Neural progenitor cell (in vitro differentiated cells): ENCODE data around the gene GART. TPM values are rescaled to one million over a fixed set of nuclear protein-coding genes. Genes with fewer than 3 reads are reported as not detected.
A peak's percentile ranks its signal among the peaks of the same experiment; 100 is the strongest.

Experiments
- DNase-seq: peaks from one replicate; pipeline ENCODE4 v3.0.0-alpha.2; 2016; ENCODE audit warnings: low spot score
- H2AFZ ChIP-seq: fragments of 200-600 bp; sonication (generic); replicated peaks from 2 replicates; pipeline ENCODE4 v1.6.1; 2016; ENCODE audit warnings: antibody characterized with exemption
- H3F3A ChIP-seq: fragments of 200-600 bp; sonication (generic); 2 replicates; pipeline ENCODE4 v1.6.1; 2016; ENCODE audit warnings: antibody characterized with exemption, low read depth
- H3K27ac ChIP-seq: fragments of 200-600 bp; sonication (generic); 2 replicates; pipeline ENCODE4 v1.5.1; 2016; ENCODE audit warnings: mild to moderate bottlenecking
- H3K27me3 ChIP-seq: fragments of 200-600 bp; sonication (generic); 2 replicates; pipeline ENCODE4 v1.6.1; 2016; ENCODE audit warnings: mild to moderate bottlenecking, moderate library complexity
- H3K36me3 ChIP-seq: fragments of 200-600 bp; sonication (generic); 2 replicates; pipeline ENCODE4 v1.5.1; 2016
- H3K4me1 ChIP-seq: fragments of 200-600 bp; sonication (generic); 2 replicates; pipeline ENCODE4 v1.6.1; 2016; ENCODE audit warnings: mixed run types
- H3K4me2 ChIP-seq: fragments of 200-600 bp; sonication (generic); 2 replicates; pipeline ENCODE4 v1.6.1; 2016
- H3K4me3 ChIP-seq: fragments of 200-600 bp; sonication (generic); 2 replicates; pipeline ENCODE4 v1.5.1; 2016
- H3K79me2 ChIP-seq: fragments of 200-600 bp; sonication (generic); 2 replicates; pipeline ENCODE4 v1.6.1; 2016; ENCODE audit warnings: low read depth
- H3K9ac ChIP-seq: fragments of 200-600 bp; sonication (generic); 2 replicates; pipeline ENCODE4 v1.6.1; 2016
- H3K9me3 ChIP-seq: fragments of 200-600 bp; sonication (generic); 2 replicates; pipeline ENCODE4 v1.5.1; 2016; ENCODE audit warnings: low read depth
- H4K20me1 ChIP-seq: fragments of 200-600 bp; sonication (generic); 2 replicates; pipeline ENCODE4 v1.6.1; 2016; ENCODE audit warnings: low read depth
- H3K27ac Mint-ChIP-seq: 3 replicates; pipeline ENCODE4 v1.8.0; 2021; ENCODE audit warnings: mixed read lengths
- H3K27me3 Mint-ChIP-seq: 2 replicates; pipeline ENCODE4 v1.8.0; 2022; ENCODE audit warnings: low read depth, mild to moderate bottlenecking, inconsistent platforms, moderate library complexity, mixed read lengths; ENCODE audit not compliant: insufficient read depth
- H3K36me3 Mint-ChIP-seq: 3 replicates; pipeline ENCODE4 v1.8.0; 2021; ENCODE audit warnings: mixed read lengths
- H3K4me1 Mint-ChIP-seq: 3 replicates; pipeline ENCODE4 v1.8.0; 2021; ENCODE audit warnings: mixed read lengths
- H3K4me3 Mint-ChIP-seq: 3 replicates; pipeline ENCODE4 v1.8.0; 2021; ENCODE audit warnings: mild to moderate bottlenecking, moderate library complexity, mixed read lengths
- H3K9me3 Mint-ChIP-seq: 3 replicates; pipeline ENCODE4 v1.8.0; 2020; ENCODE audit warnings: mixed read lengths
- CTCF ChIP-seq: fragments of 200-600 bp; sonication (generic); IDR thresholded peaks from 2 replicates; pipeline ENCODE4 v1.5.1; 2017; ENCODE audit warnings: antibody characterized with exemption, mild to moderate bottlenecking
- EZH2 ChIP-seq: fragments of 200-600 bp; sonication (generic); IDR thresholded peaks from 2 replicates; pipeline ENCODE4 v1.6.1; 2017; ENCODE audit warnings: antibody characterized with exemption, mild to moderate bottlenecking, moderate library complexity
- EZH2phosphoT487 ChIP-seq: fragments of 200-600 bp; sonication (generic); IDR thresholded peaks from 2 replicates; pipeline ENCODE4 v1.6.1; 2017; ENCODE audit warnings: antibody characterized with exemption
- total RNA-seq: library from RNA; depleted of rRNA; stranded (reverse); fragments of >200 nt; gene quantifications from 2 replicates; pipeline ENCODE4 v1.2.3, GENCODE V29; 2015; ENCODE audit warnings: low replicate concordance

The GART gene
- total RNA-seq = 108 and 129 TPM in 2 replicates

GRCh38 chr21:33541756-33542639, at the start of gene GART:
Gene GART (minus strand): TSS chr21:33542117. CDS start chr21:33539315, 2,802 bp downstream.
- Histone ChIP-seq H3F3A (peaks cover 40% of the 10 kb centered on the region), H3K4me1 (peaks cover 26% of the 10 kb centered on the region), H3K36me3 (peaks cover 4% of the 10 kb centered on the region), H3K9ac (peak within 1 kb of the TSS; percentile 95), H2AFZ (peak within 1 kb of the TSS; percentile 87), H3K27ac (peak within 1 kb of the TSS; percentile 99), H3K4me3 (peak within 1 kb of the TSS; percentile 96), H3K27me3 (no peaks in the 10 kb centered on the region), H3K9me3 (no peaks in the 10 kb centered on the region), H3K4me2 (peak within 1 kb of the TSS; percentile 92), H4K20me1 (peaks cover 37% of the 10 kb centered on the region), H3K79me2 (peaks cover 91% of the 10 kb centered on the region)
- H3K36me3 Mint-ChIP-seq = peaks cover 17% of the 10 kb centered on the region
- H3K9me3 Mint-ChIP-seq = no peaks in the 10 kb centered on the region
- H3K27me3 Mint-ChIP-seq = peaks cover 7% of the 10 kb centered on the region
- peak; percentile 92 for DNase-seq
- H3K4me1 Mint-ChIP-seq = peaks cover 32% of the 10 kb centered on the region
- H3K4me3 Mint-ChIP-seq = peak within 1 kb of the TSS; percentile 100
- H3K27ac Mint-ChIP-seq = peak within 1 kb of the TSS; percentile 100
- TF ChIP-seq CTCF = no peak
- TF ChIP-seq EZH2phosphoT487 = no peak
- no peak for TF ChIP-seq EZH2

GRCh38 chr21:33588485-33589335, 46.8 kb upstream of the GART start, which contains the start of gene DONSON:
Gene DONSON (minus strand): TSS chr21:33588684. CDS start chr21:33588641, 43 bp downstream.
- Mint-ChIP-seq H3K27ac (peak within 1 kb of the TSS; percentile 53), H3K4me1 (peaks cover 21% of the 10 kb centered on the region), H3K27me3 (no peaks in the 10 kb centered on the region), H3K9me3 (no peaks in the 10 kb centered on the region), H3K36me3 (peaks cover 13% of the 10 kb centered on the region), H3K4me3 (peak within 1 kb of the TSS; percentile 93)
- peak; percentile 14 for TF ChIP-seq CTCF
- TF ChIP-seq EZH2 = peak; percentile 5
- no peak for TF ChIP-seq EZH2phosphoT487
- peaks cover 18% of the 10 kb centered on the region for H3K36me3 ChIP-seq
- H3K27ac ChIP-seq = peak within 1 kb of the TSS; percentile 84
- H3K4me1 ChIP-seq = peaks cover 12% of the 10 kb centered on the region
- no peaks in the 10 kb centered on the region for H3K27me3 ChIP-seq
- peak; percentile 96 for DNase-seq
- peak within 1 kb of the TSS; percentile 89 for H3K4me2 ChIP-seq
- peaks cover 9% of the 10 kb centered on the region for H4K20me1 ChIP-seq
- H2AFZ ChIP-seq = peak within 1 kb of the TSS; percentile 86
- H3F3A ChIP-seq = peaks cover 20% of the 10 kb centered on the region
- H3K79me2 ChIP-seq = peaks cover 31% of the 10 kb centered on the region
- no peaks in the 10 kb centered on the region for H3K9me3 ChIP-seq
- H3K9ac ChIP-seq = peak within 1 kb of the TSS; percentile 63
- H3K4me3 ChIP-seq = peak within 1 kb of the TSS; percentile 94

- H2AFZ ChIP-seq = peak overlapping the region; percentile 86
- H3F3A ChIP-seq = peaks cover 20% of the 10 kb centered on the region
- H3K27ac ChIP-seq = peak overlapping the region; percentile 81
- H3K79me2 ChIP-seq = peaks cover 31% of the 10 kb centered on the region
- DNase-seq = peak; percentile 64
- peaks cover 23% of the 10 kb centered on the region for H3K36me3 ChIP-seq
- peaks cover 9% of the 10 kb centered on the region for H4K20me1 ChIP-seq
- Mint-ChIP-seq H3K9me3 (no peaks in the 10 kb centered on the region), H3K27ac (no peak overlapping the region), H3K36me3 (peaks cover 11% of the 10 kb centered on the region), H3K4me3 (peak overlapping the region; percentile 93), H3K27me3 (no peaks in the 10 kb centered on the region), H3K4me1 (peaks cover 21% of the 10 kb centered on the region)
- peak; percentile 40 for TF ChIP-seq EZH2
- no peak for TF ChIP-seq EZH2phosphoT487
- no peaks in the 10 kb centered on the region for H3K9me3 ChIP-seq
- peak overlapping the region; percentile 94 for H3K4me3 ChIP-seq
- peak overlapping the region; percentile 89 for H3K4me2 ChIP-seq
- no peaks in the 10 kb centered on the region for H3K27me3 ChIP-seq
- peak overlapping the region; percentile 63 for H3K9ac ChIP-seq
- peaks cover 12% of the 10 kb centered on the region for H3K4me1 ChIP-seq
Observed at GRCh38 chr21:33587792-33588484, 46.0 kb upstream of the GART start.
